ENCODE measurements around the gene LRMDA. TPM values are rescaled to one million over a fixed set of nuclear protein-coding genes. Genes with fewer than 3 reads are reported as not detected.

Gene LRMDA
- total and polyA plus RNA-seq, 2 of the 8 experiments (the other 6 are each of a cell fraction or from before 2014, with no cell fraction given), result 0.86 to 2.8 TPM

GRCh38 chr10:76245951-76246495, 814.6 kb downstream of the LRMDA start:
- Histone ChIP-seq H2BK12ac (ENCODE audit: low read depth, low read length) (no peak overlapping the region), H3K79me1 (ENCODE audit: low read depth, low read length) (no peaks in the 10 kb centered on the region), H2BK5ac (ENCODE audit: low read depth, low read length) (no peak overlapping the region), H4K8ac (ENCODE audit: extremely low read depth, insufficient read depth, low read length) (no peak overlapping the region), H3K9me3 (ENCODE audit: insufficient read depth in 2 of 2, low read depth in 1 of 2, low read length in 1 of 2) (no peaks in the 10 kb centered on the region), H3K4me3 (ENCODE audit: extremely low read depth in 1 of 4, insufficient read depth in 2 of 4, low read depth in 3 of 4, low read length in 4 of 4) (no peak overlapping the region), H3K4me2 (ENCODE audit: insufficient read depth in 1 of 2, low read depth in 2 of 2, low read length in 2 of 2) (no peak overlapping the region), H2BK15ac (ENCODE audit: low read length) (no peak overlapping the region), H3K56ac (replicated peaks; ENCODE audit: insufficient read length, low read depth, low read length) (no peak overlapping the region), H4K20me1 (replicated peaks in 1 of 2; ENCODE audit: control insufficient read depth in 1 of 2, insufficient read depth in 2 of 2, low read length in 2 of 2) (no peaks in the 10 kb centered on the region), H4K5ac (ENCODE audit: insufficient read length, low read depth, low read length) (no peak overlapping the region), H3K23ac (ENCODE audit: insufficient read length) (no peak overlapping the region), H2BK120ac (replicated peaks; ENCODE audit: low read depth, low read length) (no peak overlapping the region), H2BK20ac (ENCODE audit: low read length) (no peak overlapping the region), H3K79me2 (ENCODE audit: control insufficient read depth in 1 of 2, insufficient read depth in 2 of 2, low read length in 2 of 2) (no peaks in the 10 kb centered on the region), H2AK5ac (ENCODE audit: low read depth, low read length) (no peak overlapping the region), H3K36me3 (ENCODE audit: control insufficient read depth in 2 of 4, insufficient read depth in 4 of 4, low read length in 3 of 4) (no peaks in the 10 kb centered on the region), H3K18ac (ENCODE audit: extremely low read depth, low read length) (no peak overlapping the region), H3K4me1 (replicated peaks in 1 of 4; ENCODE audit: control insufficient read depth in 3 of 4, insufficient read depth in 4 of 4, low read length in 3 of 4) (no peaks in the 10 kb centered on the region), H3K27ac (ENCODE audit: low read depth, low read length) (no peak overlapping the region), H2AFZ (ENCODE audit: low read length) (no peak overlapping the region), H4K91ac (replicated peaks; ENCODE audit: insufficient read length, low read length) (no peak overlapping the region), H3K27me3 (replicated peaks in 1 of 4; ENCODE audit: control insufficient read depth in 3 of 4, extremely low read depth in 1 of 4, insufficient read depth in 3 of 4, low read length in 3 of 4) (peaks cover 0 to 2% (median 0%) of the 10 kb centered on the region in 4 experiments; a peak in 1 of 7 replicates), H3K23me2 (ENCODE audit: low read depth, low read length) (no peaks in the 10 kb centered on the region), H3K14ac (ENCODE audit: insufficient read length) (no peak overlapping the region), H3K9ac (replicated peaks in 1 of 4; ENCODE audit: extremely low read depth in 1 of 4, low read depth in 3 of 4, low read length in 3 of 4) (no peak overlapping the region), H3K4ac (replicated peaks; ENCODE audit: insufficient read length, low read depth, low read length) (no peak overlapping the region)
- FAIRE-seq, result no peak
- ChIA-PET CTCF (ENCODE audit: partially characterized antibody) (interaction anchor here (1.1 kb wide), 1 partner anchor 8 kb away, joined by 3 read pairs; no protein-coding TSS in a partner anchor), POLR2A (ENCODE audit: partially characterized antibody) (no interaction called here)
- no peak for TF ChIP-seq GTF2F1 (IDR thresholded peaks at IDR 0.05; ENCODE audit: borderline replicate concordance, low read depth, low read length)
- WGBS, 2 experiments (ENCODE audit: extremely low coverage in 1 of 2, insufficient coverage in 1 of 2, insufficient read length in 1 of 2, insufficient replicate concordance in 2 of 2, low coverage in 1 of 2, low lambda C conversion rate in 2 of 2, missing lambda C conversion rate in 1 of 2), result 90% methylated on average over 7 of the region's 7 CpGs; no CpG with 5 or more reads in 1 of the 2 experiments
- no peak for DNase-seq (ENCODE audit: low read depth in 1 of 2, low spot score in 2 of 2)
